Liver (tissue), 9 donors: ENCODE results near the gene ADCY2. TPM values are rescaled to one million over a fixed set of nuclear protein-coding genes. Genes with fewer than 3 reads are reported as not detected.

Experiments used
- DNase-seq: peaks from one replicate; pipeline ENCODE4 v3.0.0-alpha.2; 2017; ENCODE audit warnings: low spot score
- H3K27ac ChIP-seq, 2 donors: one replicate each; pipeline ENCODE4 v1.7.0; 2013; ENCODE audit warnings: inconsistent platforms in 2 of 2, low read length in 2 of 2, control low read depth in 1 of 2, low read depth in 1 of 2, mild to moderate bottlenecking in 1 of 2
- H3K27me3 ChIP-seq, 4 donors: one replicate each; pipeline versions ENCODE4 v1.6.1 to v1.7.0; 2013; ENCODE audit warnings: low read length in 3 of 4, inconsistent platforms in 1 of 4, mild to moderate bottlenecking in 1 of 4, moderate library complexity in 1 of 4; ENCODE audit not compliant: control insufficient read depth in 4 of 4, insufficient read depth in 4 of 4
- H3K36me3 ChIP-seq, 4 donors: one replicate each; pipeline versions ENCODE4 v1.6.1 to v1.7.0; 2013; ENCODE audit warnings: low read length in 3 of 4, mild to moderate bottlenecking in 3 of 4, low read depth in 1 of 4, moderate library complexity in 1 of 4; ENCODE audit not compliant: control insufficient read depth in 4 of 4, insufficient read depth in 3 of 4
- H3K4me1 ChIP-seq, 4 donors: one replicate each; pipeline versions ENCODE4 v1.6.1 to v1.7.0; 2013; ENCODE audit warnings: low read length in 3 of 4, mild to moderate bottlenecking in 3 of 4, moderate library complexity in 1 of 4; ENCODE audit not compliant: control insufficient read depth in 4 of 4, insufficient read depth in 4 of 4
- H3K4me3 ChIP-seq, 3 donors: one replicate each; pipeline versions ENCODE4 v1.6.1 to v1.7.0; 2013; ENCODE audit warnings: low read length in 3 of 3, control low read depth in 1 of 3, low read depth in 1 of 3, mild to moderate bottlenecking in 1 of 3
- H3K9ac ChIP-seq, 2 donors: one replicate each; pipeline ENCODE4 v1.7.0; 2013; ENCODE audit warnings: low read length in 2 of 2, mild to moderate bottlenecking in 2 of 2, moderate library complexity in 2 of 2, control low read depth in 1 of 2, low read depth in 1 of 2
- H3K9me3 ChIP-seq, 4 donors: one replicate each; pipeline versions ENCODE4 v1.6.1 to v1.7.0; 2013; ENCODE audit warnings: low read length in 3 of 4; ENCODE audit not compliant: control insufficient read depth in 4 of 4
- EGR1 ChIP-seq, 2 donors: IDR thresholded peaks; 2 replicates each; pipeline ENCODE4 v1.6.1; 2016 to 2018; ENCODE audit warnings: antibody characterized with exemption in 2 of 2, low read depth in 2 of 2
- FOXA2 ChIP-seq: IDR thresholded peaks from 2 replicates; pipeline ENCODE4 v1.6.1; 2016; ENCODE audit warnings: antibody characterized with exemption
- HNF4A ChIP-seq, 2 donors: conservative IDR thresholded peaks; 2 replicates each; pipeline ENCODE4 v1.6.1; 2016; ENCODE audit warnings: antibody characterized with exemption in 2 of 2, mild to moderate bottlenecking in 2 of 2
- HNF4G ChIP-seq: IDR thresholded peaks from 2 replicates; pipeline ENCODE4 v1.6.1; 2016; ENCODE audit warnings: antibody characterized with exemption
- JUND ChIP-seq, 2 donors: IDR thresholded peaks; 2 replicates each; pipeline ENCODE4 v1.6.1; 2016; ENCODE audit warnings: antibody characterized with exemption in 2 of 2
- NR2F2 ChIP-seq: IDR thresholded peaks from 2 replicates; pipeline ENCODE4 v1.6.1; 2016; ENCODE audit warnings: antibody characterized with exemption
- RAD21 ChIP-seq, 2 donors: IDR thresholded peaks; 2 replicates each; pipeline ENCODE4 v1.6.1; 2016; ENCODE audit warnings: antibody characterized with exemption in 2 of 2, mild to moderate bottlenecking in 2 of 2
- RXRA ChIP-seq, 2 donors: IDR thresholded peaks; 2 replicates each; pipeline ENCODE4 v1.6.1; 2017 to 2018; ENCODE audit warnings: antibody characterized with exemption in 2 of 2, mild to moderate bottlenecking in 1 of 2
- TAF1 ChIP-seq: conservative IDR thresholded peaks from 2 replicates; pipeline ENCODE4 v1.6.1; 2016; ENCODE audit warnings: antibody characterized with exemption, mild to moderate bottlenecking
- YY1 ChIP-seq: IDR thresholded peaks from 2 replicates; pipeline ENCODE4 v1.6.1; 2016; ENCODE audit warnings: antibody characterized with exemption, mild to moderate bottlenecking
- WGBS: extraction: QIAGEN DNeasy Blood & Tissue Kit; methylation state at CpG from one replicate; pipeline ENCODE4 v1.1.7; 2013; 5-methylcytosine and 5-hydroxymethylcytosine counted together
- polyA plus RNA-seq, 2 donors: library from polyadenylated mRNA; stranded (reverse) in 1 of 2; unstranded in 1 of 2; fragments of 200-250 nt in 1 of 2; fragments of >200 nt in 1 of 2; fragmentation: Nextera tagmentation in 1 of 2; extraction: Ambion mirVana in 1 of 2; gene quantifications; one replicate each; pipeline versions ENCODE4 v1.2.1 to v1.2.3, GENCODE V29; 2013 to 2015
- total RNA-seq, 2 donors: library from RNA; depleted of rRNA; stranded (reverse); fragments of >200 nt; gene quantifications; one replicate each; pipeline ENCODE4 v1.2.3, GENCODE V29; 2014
- TF ChIP-seq, protein P1 (sequence below): IDR thresholded peaks from 2 replicates; pipeline ENCODE4 v1.6.1; 2016; ENCODE audit warnings: antibody characterized with exemption, mild to moderate bottlenecking
- TF ChIP-seq, protein P2 (sequence below): IDR thresholded peaks from 2 replicates; pipeline ENCODE4 v1.6.1; 2016; ENCODE audit warnings: antibody characterized with exemption
- TF ChIP-seq, protein P3 (sequence below): IDR thresholded peaks from 2 replicates; pipeline ENCODE4 v1.6.1; 2016; ENCODE audit warnings: antibody characterized with exemption
- TF ChIP-seq, protein P4 (sequence below): IDR thresholded peaks from 2 replicates; pipeline ENCODE4 v1.6.1; 2016; ENCODE audit warnings: antibody characterized with exemption
- donor health status: healthy.
- donor health status: healthy.
- donor health status: healthy.
- donor health status: healthy.
- donor health status: healthy.

Gene ADCY2
- total and polyA plus RNA-seq, 4 donors, result not detected

DNA sequence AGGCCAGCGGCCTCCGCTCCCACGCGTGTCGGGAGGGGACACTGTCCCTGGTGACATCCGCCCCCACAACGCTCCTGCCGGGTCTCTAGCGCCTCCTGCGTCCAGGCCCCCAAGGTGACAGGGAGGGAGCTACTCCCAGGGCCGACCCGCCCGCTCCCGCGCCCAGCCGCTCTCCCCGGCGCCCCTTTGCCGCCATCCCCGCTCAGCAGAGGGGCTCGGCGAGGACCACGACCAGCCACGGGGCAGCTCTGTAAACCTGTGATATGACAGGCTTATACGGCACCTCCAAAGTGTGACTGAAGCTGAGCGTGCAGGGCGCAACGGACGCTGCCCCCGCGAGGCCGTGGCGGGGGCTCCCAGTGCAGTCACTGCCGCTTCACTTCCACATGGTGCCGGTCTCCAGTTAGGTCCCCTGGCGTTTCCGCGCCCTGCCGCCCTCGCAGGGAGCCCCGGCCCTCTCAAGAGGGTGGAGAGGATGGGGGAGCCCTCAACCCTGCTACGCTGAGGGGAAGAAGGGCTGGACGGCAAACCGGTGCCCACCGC, 978 bp upstream of the ADCY2 start:
- WGBS, result 11% methylated on average over 45 of the region's 45 CpGs
- Histone ChIP-seq H3K9ac (no peak overlapping the region), H3K27ac (no peak overlapping the region), H3K4me3 (no peak overlapping the region), H3K4me1 (peaks cover 2 to 6% (median 6%) of the 10 kb centered on the region in 4 donors), H3K36me3 (no peaks in the 10 kb centered on the region), H3K9me3 (peaks cover 0 to 4% (median 1%) of the 10 kb centered on the region in 4 donors), H3K27me3 (peaks cover 0 to 20% (median 13%) of the 10 kb centered on the region in 4 donors)
- TF ChIP-seq RAD21 (IDR thresholded peaks at IDR 0.05) (no peak), RXRA (IDR thresholded peaks at IDR 0.05) (no peak), HNF4G (no peak), FOXA2 (no peak), JUND (IDR thresholded peaks at IDR 0.05) (no peak), NR2F2 (no peak), EGR1 (IDR thresholded peaks at IDR 0.05; ENCODE audit: low read depth in 2 of 2) (no peak), HNF4A (conservative IDR thresholded peaks at IDR 0.05) (no peak), YY1 (no peak)
- TF ChIP-seq, protein P1, sequence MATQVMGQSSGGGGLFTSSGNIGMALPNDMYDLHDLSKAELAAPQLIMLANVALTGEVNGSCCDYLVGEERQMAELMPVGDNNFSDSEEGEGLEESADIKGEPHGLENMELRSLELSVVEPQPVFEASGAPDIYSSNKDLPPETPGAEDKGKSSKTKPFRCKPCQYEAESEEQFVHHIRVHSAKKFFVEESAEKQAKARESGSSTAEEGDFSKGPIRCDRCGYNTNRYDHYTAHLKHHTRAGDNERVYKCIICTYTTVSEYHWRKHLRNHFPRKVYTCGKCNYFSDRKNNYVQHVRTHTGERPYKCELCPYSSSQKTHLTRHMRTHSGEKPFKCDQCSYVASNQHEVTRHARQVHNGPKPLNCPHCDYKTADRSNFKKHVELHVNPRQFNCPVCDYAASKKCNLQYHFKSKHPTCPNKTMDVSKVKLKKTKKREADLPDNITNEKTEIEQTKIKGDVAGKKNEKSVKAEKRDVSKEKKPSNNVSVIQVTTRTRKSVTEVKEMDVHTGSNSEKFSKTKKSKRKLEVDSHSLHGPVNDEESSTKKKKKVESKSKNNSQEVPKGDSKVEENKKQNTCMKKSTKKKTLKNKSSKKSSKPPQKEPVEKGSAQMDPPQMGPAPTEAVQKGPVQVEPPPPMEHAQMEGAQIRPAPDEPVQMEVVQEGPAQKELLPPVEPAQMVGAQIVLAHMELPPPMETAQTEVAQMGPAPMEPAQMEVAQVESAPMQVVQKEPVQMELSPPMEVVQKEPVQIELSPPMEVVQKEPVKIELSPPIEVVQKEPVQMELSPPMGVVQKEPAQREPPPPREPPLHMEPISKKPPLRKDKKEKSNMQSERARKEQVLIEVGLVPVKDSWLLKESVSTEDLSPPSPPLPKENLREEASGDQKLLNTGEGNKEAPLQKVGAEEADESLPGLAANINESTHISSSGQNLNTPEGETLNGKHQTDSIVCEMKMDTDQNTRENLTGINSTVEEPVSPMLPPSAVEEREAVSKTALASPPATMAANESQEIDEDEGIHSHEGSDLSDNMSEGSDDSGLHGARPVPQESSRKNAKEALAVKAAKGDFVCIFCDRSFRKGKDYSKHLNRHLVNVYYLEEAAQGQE, result no peak
- TF ChIP-seq, protein P2, sequence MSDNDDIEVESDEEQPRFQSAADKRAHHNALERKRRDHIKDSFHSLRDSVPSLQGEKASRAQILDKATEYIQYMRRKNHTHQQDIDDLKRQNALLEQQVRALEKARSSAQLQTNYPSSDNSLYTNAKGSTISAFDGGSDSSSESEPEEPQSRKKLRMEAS, result no peak
- TF ChIP-seq, protein P3, sequence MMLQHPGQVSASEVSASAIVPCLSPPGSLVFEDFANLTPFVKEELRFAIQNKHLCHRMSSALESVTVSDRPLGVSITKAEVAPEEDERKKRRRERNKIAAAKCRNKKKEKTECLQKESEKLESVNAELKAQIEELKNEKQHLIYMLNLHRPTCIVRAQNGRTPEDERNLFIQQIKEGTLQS, result no peak
- TF ChIP-seq, protein P4, sequence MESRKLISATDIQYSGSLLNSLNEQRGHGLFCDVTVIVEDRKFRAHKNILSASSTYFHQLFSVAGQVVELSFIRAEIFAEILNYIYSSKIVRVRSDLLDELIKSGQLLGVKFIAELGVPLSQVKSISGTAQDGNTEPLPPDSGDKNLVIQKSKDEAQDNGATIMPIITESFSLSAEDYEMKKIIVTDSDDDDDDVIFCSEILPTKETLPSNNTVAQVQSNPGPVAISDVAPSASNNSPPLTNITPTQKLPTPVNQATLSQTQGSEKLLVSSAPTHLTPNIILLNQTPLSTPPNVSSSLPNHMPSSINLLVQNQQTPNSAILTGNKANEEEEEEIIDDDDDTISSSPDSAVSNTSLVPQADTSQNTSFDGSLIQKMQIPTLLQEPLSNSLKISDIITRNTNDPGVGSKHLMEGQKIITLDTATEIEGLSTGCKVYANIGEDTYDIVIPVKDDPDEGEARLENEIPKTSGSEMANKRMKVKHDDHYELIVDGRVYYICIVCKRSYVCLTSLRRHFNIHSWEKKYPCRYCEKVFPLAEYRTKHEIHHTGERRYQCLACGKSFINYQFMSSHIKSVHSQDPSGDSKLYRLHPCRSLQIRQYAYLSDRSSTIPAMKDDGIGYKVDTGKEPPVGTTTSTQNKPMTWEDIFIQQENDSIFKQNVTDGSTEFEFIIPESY, result no peak
- DNase-seq, result no peak

DNA sequence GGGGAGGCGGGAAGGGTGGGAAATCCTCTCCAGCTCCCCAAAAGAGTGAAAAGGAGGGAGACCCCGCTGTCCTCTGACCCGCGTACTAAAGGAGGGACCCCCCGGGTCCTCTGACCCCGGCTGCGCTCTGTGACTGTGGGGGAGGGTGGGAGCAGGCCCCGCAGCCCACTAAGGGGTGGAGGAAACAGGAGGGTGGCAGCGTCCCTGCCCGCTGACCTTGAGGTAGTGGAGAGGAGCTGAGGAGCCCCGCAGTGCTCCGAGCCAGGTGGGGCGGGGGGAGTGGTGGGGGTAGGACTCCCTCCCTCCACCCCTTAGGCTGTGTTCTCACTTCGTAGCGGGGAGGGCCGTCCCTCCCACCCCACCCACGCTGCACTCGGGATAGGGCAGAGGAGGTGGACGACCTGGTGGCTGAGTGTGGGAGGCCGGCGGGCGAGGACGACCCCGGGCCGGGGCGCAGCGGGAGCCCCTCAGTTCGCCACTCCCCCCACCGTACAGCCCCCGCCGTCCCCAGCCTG, 449 bp upstream of the ADCY2 start:
- H3K27ac ChIP-seq, result no peak overlapping the region
- no peak for TF ChIP-seq TAF1
- peak overlapping the region in 1 of 3 donors; percentile 41 for H3K4me3 ChIP-seq
- H3K27me3 ChIP-seq, result peaks cover 0 to 20% (median 13%) of the 10 kb centered on the region in 4 donors
- no peaks in the 10 kb centered on the region for H3K36me3 ChIP-seq
- DNase-seq, result no peak
- H3K9me3 ChIP-seq, result peaks cover 0 to 4% (median 1%) of the 10 kb centered on the region in 4 donors
- H3K9ac ChIP-seq, result no peak overlapping the region
- 3% methylated on average over 31 of the region's 31 CpGs for WGBS
- H3K4me1 ChIP-seq, result peaks cover 2 to 6% (median 6%) of the 10 kb centered on the region in 4 donors
